IMR-90 (cell line): ENCODE measurements around the gene ARHGEF17. TPM values are rescaled to one million over a fixed set of nuclear protein-coding genes. Genes with fewer than 3 reads are reported as not detected.

Experiments
- ATAC-seq: fragments of 200-7000 bp; cut with Tn5 transposase; 2 replicates; pipeline ENCODE4 v1.9.1; 2020; ENCODE audit warnings: low read depth, mild to moderate bottlenecking, moderate library complexity
- BruUV-seq: library from RNA; stranded (reverse); fragments of 400-500 nt; replicated peaks from 2 replicates; lab custom pipeline; 2021; lab: Mats Ljungman, UMichigan
- CTCF ChIA-PET: fragments of 300-600 bp; formaldehyde crosslinking; extraction: SDS; loops from one replicate; lab custom pipeline; 2021; ENCODE audit warnings: antibody characterized with exemption; lab: Yijun Ruan, JAX
- POLR2A ChIA-PET: fragments of 300-600 bp; sonication (Branson Sonifier 250); formaldehyde crosslinking; loops from one replicate; lab custom pipeline; 2022; ENCODE audit warnings: antibody characterized with exemption; ENCODE audit not compliant: unreplicated experiment; lab: Charles Lee
- DNase-seq: peaks from one replicate; pipeline ENCODE4 v3.0.0; 2013
- H2AFZ ChIP-seq: replicated peaks from 2 replicates; pipeline ENCODE3; 2013; ENCODE audit warnings: low read length, mild to moderate bottlenecking; ENCODE audit not compliant: poor library complexity
- H2AK5ac ChIP-seq: 2 replicates; pipeline ENCODE4 v1.6.1; 2013; ENCODE audit warnings: low read depth, low read length, inconsistent platforms
- H2AK9ac ChIP-seq: replicated peaks from 2 replicates; pipeline ENCODE3; 2013; ENCODE audit warnings: mild to moderate bottlenecking, low read depth, low read length, moderate library complexity; ENCODE audit not compliant: poor library complexity
- H2BK120ac ChIP-seq: 2 replicates; pipeline ENCODE4 v1.6.1; 2013; ENCODE audit warnings: low read depth, low read length, inconsistent platforms
- H2BK15ac ChIP-seq: 3 replicates; pipeline ENCODE4 v1.6.1; 2013; ENCODE audit warnings: low read depth, low read length, inconsistent platforms
- H2BK20ac ChIP-seq: 2 replicates; pipeline ENCODE4 v1.6.1; 2013; ENCODE audit warnings: low read depth, mild to moderate bottlenecking, inconsistent platforms, low read length, moderate library complexity
- H2BK5ac ChIP-seq: 2 replicates; pipeline ENCODE4 v1.6.1; 2013; ENCODE audit warnings: mild to moderate bottlenecking, low read depth, low read length, inconsistent platforms; ENCODE audit not compliant: poor library complexity, severe bottlenecking
- H3K14ac ChIP-seq: replicated peaks from 2 replicates; pipeline ENCODE4 v1.6.1; 2013; ENCODE audit warnings: low read depth, low read length, inconsistent platforms
- H3K18ac ChIP-seq: 2 replicates; pipeline ENCODE4 v1.6.1; 2013; ENCODE audit warnings: low read depth, low read length, control low read depth
- H3K23ac ChIP-seq: 2 replicates; pipeline ENCODE4 v1.6.1; 2013; ENCODE audit warnings: low read depth, low read length, inconsistent platforms
- H3K27ac ChIP-seq: 2 replicates; pipeline ENCODE4 v1.5.1; 2013; ENCODE audit warnings: mild to moderate bottlenecking, control low read depth, low read length; ENCODE audit not compliant: insufficient read depth
- H3K27me3 ChIP-seq: 2 replicates; pipeline ENCODE4 v1.6.1; 2013; ENCODE audit warnings: low read length; ENCODE audit not compliant: control insufficient read depth, insufficient read depth
- H3K36me3 ChIP-seq: 2 replicates; pipeline ENCODE4 v1.6.1; 2013; ENCODE audit warnings: low read length, mixed read lengths; ENCODE audit not compliant: control insufficient read depth, insufficient read depth
- H3K4ac ChIP-seq: 2 replicates; pipeline ENCODE4 v1.6.1; 2013; ENCODE audit warnings: low read depth, low read length, inconsistent platforms
- H3K4me1 ChIP-seq: 2 replicates; pipeline ENCODE4 v1.6.1; 2013; ENCODE audit warnings: low read length, mixed read lengths; ENCODE audit not compliant: control insufficient read depth, insufficient read depth
- H3K4me2 ChIP-seq: 2 replicates; pipeline ENCODE4 v1.6.1; 2013; ENCODE audit warnings: low read depth, mild to moderate bottlenecking, control low read depth, low read length, moderate library complexity
- H3K4me3 ChIP-seq: 2 replicates; pipeline ENCODE4 v1.5.1; 2013; ENCODE audit warnings: low read depth, mild to moderate bottlenecking, control low read depth, low read length, moderate library complexity; ENCODE audit not compliant: insufficient read depth
- H3K56ac ChIP-seq: 2 replicates; pipeline ENCODE4 v1.6.1; 2013; ENCODE audit warnings: low read length, inconsistent platforms; ENCODE audit not compliant: insufficient read depth; ENCODE audit errors: extremely low read depth
- H3K79me1 ChIP-seq, 2 experiments: 2 replicates each; pipeline ENCODE4 v1.6.1; 2013; ENCODE audit warnings: low read length in 2 of 2, inconsistent platforms in 1 of 2, low read depth in 1 of 2
- H3K9ac ChIP-seq: 2 replicates; pipeline ENCODE4 v1.6.1; 2013; ENCODE audit warnings: low read depth, low read length, control low read depth
- H3K9me1 ChIP-seq: 2 replicates; pipeline ENCODE4 v1.6.1; 2013; ENCODE audit warnings: low read length, inconsistent platforms; ENCODE audit not compliant: insufficient read depth
- H3K9me3 ChIP-seq: 2 replicates; pipeline ENCODE4 v1.6.1; 2013; ENCODE audit warnings: low read length; ENCODE audit not compliant: control insufficient read depth, insufficient read depth
- H4K20me1 ChIP-seq: 2 replicates; pipeline ENCODE4 v1.6.1; 2013; ENCODE audit warnings: low read length, inconsistent platforms; ENCODE audit not compliant: insufficient read depth
- H4K5ac ChIP-seq: 2 replicates; pipeline ENCODE4 v1.6.1; 2013; ENCODE audit warnings: mild to moderate bottlenecking, low read depth, low read length, control low read depth
- H4K8ac ChIP-seq, 2 experiments: 2 replicates each; pipeline ENCODE4 v1.6.1; 2013; ENCODE audit warnings: low read depth in 2 of 2, low read length in 2 of 2, control low read depth in 1 of 2, inconsistent platforms in 1 of 2
- H4K91ac ChIP-seq: 2 replicates; pipeline ENCODE4 v1.6.1; 2013; ENCODE audit warnings: low read depth, low read length, inconsistent platforms; ENCODE audit not compliant: insufficient read depth
- BHLHE40 ChIP-seq: fragments of 150-350 bp; IDR thresholded peaks from 2 replicates; pipeline ENCODE4 v1.6.1; 2016; ENCODE audit warnings: mild to moderate bottlenecking, low read depth, low read length
- MAZ ChIP-seq: IDR thresholded peaks from 2 replicates; pipeline ENCODE4 v1.6.1; 2012; ENCODE audit warnings: low read depth, mild to moderate bottlenecking, low read length, improper control_type of control experiment, moderate library complexity, borderline replicate concordance
- NFE2L2 ChIP-seq: fragments of 150-350 bp; IDR thresholded peaks from 2 replicates; pipeline ENCODE4 v1.6.1; 2016; ENCODE audit warnings: low read depth, mild to moderate bottlenecking, low read length
- POLR2A ChIP-seq: IDR thresholded peaks from 2 replicates; pipeline ENCODE4 v1.6.1; 2012; ENCODE audit warnings: mild to moderate bottlenecking, low read depth, low read length
- RAD21 ChIP-seq: IDR thresholded peaks from 2 replicates; pipeline ENCODE4 v1.6.1; 2012; ENCODE audit warnings: low read length, improper control_type of control experiment
- RCOR1 ChIP-seq: IDR thresholded peaks from 2 replicates; pipeline ENCODE4 v1.6.1; 2012; ENCODE audit warnings: mild to moderate bottlenecking, low read length, improper control_type of control experiment; ENCODE audit not compliant: insufficient replicate concordance
- SMC3 ChIP-seq: fragments of 150-350 bp; IDR thresholded peaks from 2 replicates; pipeline ENCODE4 v1.6.1; 2016; ENCODE audit warnings: low read depth, mild to moderate bottlenecking, antibody characterized with exemption, low read length, moderate library complexity
- WGBS, 2 experiments: methylation state at CpG; one replicate each; pipeline versions ENCODE4 v1.1.5 to v1.1.7; 2013; ENCODE audit warnings: missing lambda C conversion rate in 2 of 2; ENCODE audit not compliant: insufficient read length in 1 of 2; ENCODE audit errors: extremely low coverage in 2 of 2; 5-methylcytosine and 5-hydroxymethylcytosine counted together
- dilution Hi-C: fragments of 300-500 bp; cut with HindIII; formaldehyde crosslinking; loops from one replicate; pipeline ENCODE4 v1.14.3; 2018; ENCODE audit warnings: low sequenced_read_pairs; ENCODE audit not compliant: unreplicated experiment
- in situ Hi-C: fragments of 300-500 bp; cut with MboI; formaldehyde crosslinking; loops from 3 replicates; pipeline ENCODE4 v1.14.3; 2019; ENCODE audit warnings: low sequenced_read_pairs, inconsistent platforms, mixed read lengths
- intact Hi-C: fragments of 100-400 bp; cut with micrococcal nuclease; formaldehyde crosslinking; loops from 2 replicates; pipeline ENCODE4 v1.10.0; 2022
- polyA plus RNA-seq, 3 experiments: library from polyadenylated mRNA; depleted of rRNA; stranded (reverse); fragments of >200 nt; gene quantifications; 2 replicates each; pipeline ENCODE4 v1.2.3, GENCODE V29; 2012; ENCODE audit warnings: low replicate concordance in 1 of 3
- total RNA-seq: library from RNA; depleted of rRNA; stranded (reverse); fragments of >200 nt; gene quantifications from 2 replicates; pipeline ENCODE4 v1.2.3, GENCODE V29; 2012
- TF ChIP-seq, protein P1 (sequence below): fragments of 150-350 bp; IDR thresholded peaks from 2 replicates; pipeline ENCODE4 v1.6.1; 2017; ENCODE audit warnings: mild to moderate bottlenecking, antibody characterized with exemption, low read length, low read depth
- TF ChIP-seq, protein P2 (sequence below): conservative IDR thresholded peaks from 2 replicates; pipeline ENCODE4 v1.5.1; 2012; ENCODE audit warnings: mild to moderate bottlenecking, low read depth, low read length, improper control_type of control experiment

The ARHGEF17 gene
- total and polyA plus RNA-seq, 2 of the 4 experiments (the other 2 are of a cell fraction): 21.7 to 97.7 TPM

- intact Hi-C loops: loop anchor here (5.0 kb wide), 1 partner anchor 529 kb away; no protein-coding TSS in a partner anchor
Measured at GRCh38 chr11:73402834-73403185, 94.7 kb downstream of the ARHGEF17 start.

More at GRCh38 chr11:73402834-73403185, 94.7 kb downstream of the ARHGEF17 start:
- ATAC-seq (0 out of 2 replicates have a peak, but pooled peaks have one; percentile 19), DNase-seq (no peak)
- Histone ChIP-seq H3K9me3 (no peaks in the 10 kb centered on the region), H2BK120ac (no peak overlapping the region), H3K4me2 (no peak overlapping the region), H3K4me3 (no peak overlapping the region), H3K14ac (no peak overlapping the region), H4K20me1 (no peaks in the 10 kb centered on the region), H3K36me3 (peaks cover 15% of the 10 kb centered on the region), H4K5ac (no peak overlapping the region), H2AK9ac (no peak overlapping the region), H3K79me1 (no peaks in the 10 kb centered on the region), H3K9me1 (no peaks in the 10 kb centered on the region; the same call in none of the 2 replicates), H2BK20ac (no peak overlapping the region), H4K8ac (no peak overlapping the region), H3K27ac (no peak overlapping the region), H3K9ac (no peak overlapping the region), H3K27me3 (no peaks in the 10 kb centered on the region), H2AFZ (no peak overlapping the region), H2AK5ac (no peak overlapping the region), H3K18ac (no peak overlapping the region), H3K23ac (no peak overlapping the region), H4K91ac (no peak overlapping the region), H3K4ac (no peak overlapping the region), H2BK5ac (no peak overlapping the region), H3K4me1 (peaks cover 6% of the 10 kb centered on the region; the same call in 1 of the 2 replicates), H2BK15ac (no peak overlapping the region), H3K56ac (no peak overlapping the region)
- dilution Hi-C loops: no loop called here
- POLR2A ChIA-PET: interaction anchor here (0.6 kb wide), 1 partner anchor 83 kb away, joined by 4 read pairs; no protein-coding TSS in a partner anchor
- WGBS, 2 experiments: no CpG with 5 or more reads among the region's 1 CpG
- in situ Hi-C loops: loop anchor here (5.0 kb wide), 1 partner anchor 254 kb away; no protein-coding TSS in a partner anchor
- CTCF ChIA-PET: no interaction called here
- no TSS peak for BruUV-seq
- TF ChIP-seq BHLHE40 (no peak), RCOR1 (no peak), POLR2A (no peak), SMC3 (peak; percentile 29; the same call in 1 of the 2 replicates), RAD21 (no peak; the same call in 1 of the 2 replicates), NFE2L2 (no peak), MAZ (no peak)
- TF ChIP-seq, protein P1, sequence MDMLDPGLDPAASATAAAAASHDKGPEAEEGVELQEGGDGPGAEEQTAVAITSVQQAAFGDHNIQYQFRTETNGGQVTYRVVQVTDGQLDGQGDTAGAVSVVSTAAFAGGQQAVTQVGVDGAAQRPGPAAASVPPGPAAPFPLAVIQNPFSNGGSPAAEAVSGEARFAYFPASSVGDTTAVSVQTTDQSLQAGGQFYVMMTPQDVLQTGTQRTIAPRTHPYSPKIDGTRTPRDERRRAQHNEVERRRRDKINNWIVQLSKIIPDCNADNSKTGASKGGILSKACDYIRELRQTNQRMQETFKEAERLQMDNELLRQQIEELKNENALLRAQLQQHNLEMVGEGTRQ: no peak
- TF ChIP-seq, protein P2, sequence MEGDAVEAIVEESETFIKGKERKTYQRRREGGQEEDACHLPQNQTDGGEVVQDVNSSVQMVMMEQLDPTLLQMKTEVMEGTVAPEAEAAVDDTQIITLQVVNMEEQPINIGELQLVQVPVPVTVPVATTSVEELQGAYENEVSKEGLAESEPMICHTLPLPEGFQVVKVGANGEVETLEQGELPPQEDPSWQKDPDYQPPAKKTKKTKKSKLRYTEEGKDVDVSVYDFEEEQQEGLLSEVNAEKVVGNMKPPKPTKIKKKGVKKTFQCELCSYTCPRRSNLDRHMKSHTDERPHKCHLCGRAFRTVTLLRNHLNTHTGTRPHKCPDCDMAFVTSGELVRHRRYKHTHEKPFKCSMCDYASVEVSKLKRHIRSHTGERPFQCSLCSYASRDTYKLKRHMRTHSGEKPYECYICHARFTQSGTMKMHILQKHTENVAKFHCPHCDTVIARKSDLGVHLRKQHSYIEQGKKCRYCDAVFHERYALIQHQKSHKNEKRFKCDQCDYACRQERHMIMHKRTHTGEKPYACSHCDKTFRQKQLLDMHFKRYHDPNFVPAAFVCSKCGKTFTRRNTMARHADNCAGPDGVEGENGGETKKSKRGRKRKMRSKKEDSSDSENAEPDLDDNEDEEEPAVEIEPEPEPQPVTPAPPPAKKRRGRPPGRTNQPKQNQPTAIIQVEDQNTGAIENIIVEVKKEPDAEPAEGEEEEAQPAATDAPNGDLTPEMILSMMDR: peak; percentile 35
